ENCODE results near the gene BCOR. TPM values are rescaled to one million over a fixed set of nuclear protein-coding genes. Genes with fewer than 3 reads are reported as not detected.

Gene BCOR
- total and polyA plus RNA-seq, 2 donors (not counting 1 experiment from before 2014, with no cell fraction given): 3.0 to 5.8 TPM

GRCh38 chrX:40076750-40077575 lies 20.8 kb downstream of the BCOR start:
- Histone ChIP-seq H3K27ac (ENCODE audit: insufficient read depth, low read length) (no peak overlapping the region), H3K36me3 (ENCODE audit: control insufficient read depth, insufficient read depth, low read length) (peaks cover 1% of the 10 kb centered on the region), H4K20me1 (ENCODE audit: control insufficient read depth, extremely low read depth, insufficient read depth, low read length) (no peaks in the 10 kb centered on the region), H2AFZ (ENCODE audit: low read length) (no peak overlapping the region), H3K4me3 (replicated peaks in 1 of 4; ENCODE audit: control extremely low read depth in 1 of 4, insufficient read depth in 1 of 4, low read depth in 3 of 4, low read length in 4 of 4) (no peak overlapping the region), H3K4me1 (ENCODE audit: control insufficient read depth, extremely low read depth, insufficient read depth, low read length) (no peaks in the 10 kb centered on the region), H3K9ac (ENCODE audit: insufficient read depth, low read length) (no peak overlapping the region), H3K79me2 (ENCODE audit: control insufficient read depth, insufficient read depth, low read length) (no peaks in the 10 kb centered on the region), H3K4me2 (ENCODE audit: extremely low read depth, insufficient read depth, low read length) (no peak overlapping the region), H3K27me3 (ENCODE audit: control insufficient read depth, insufficient read depth, low read length) (no peaks in the 10 kb centered on the region), H3K9me3 (ENCODE audit: control insufficient read depth, insufficient read depth, low read depth, low read length) (no peaks in the 10 kb centered on the region)
- DNase-seq (ENCODE audit: low read depth in 2 of 2): peak in 1 of 2 donors; percentile 17
- TF ChIP-seq EZH2 (IDR thresholded peaks at IDR 0.05; ENCODE audit: low read length, missing control alignments): no peak
- TF ChIP-seq CTCF (conservative IDR thresholded peaks at IDR 0.05 in 1 of 2, IDR thresholded peaks at IDR 0.05 in 1 of 2; ENCODE audit: low read depth in 1 of 2, low read length in 2 of 2): no peak

- H4K20me1 ChIP-seq (ENCODE audit: control insufficient read depth, extremely low read depth, insufficient read depth, low read length): no peaks in the 10 kb centered on the region
- no peak overlapping the region for H3K27ac ChIP-seq (ENCODE audit: insufficient read depth, low read length)
- no peaks in the 10 kb centered on the region for H3K9me3 ChIP-seq (ENCODE audit: control insufficient read depth, insufficient read depth, low read depth, low read length)
- no peak for TF ChIP-seq EZH2 (IDR thresholded peaks at IDR 0.05; ENCODE audit: low read length, missing control alignments)
- no peak for TF ChIP-seq CTCF (conservative IDR thresholded peaks at IDR 0.05 in 1 of 2, IDR thresholded peaks at IDR 0.05 in 1 of 2; ENCODE audit: low read depth in 1 of 2, low read length in 2 of 2)
- H3K4me3 ChIP-seq (replicated peaks in 1 of 4; ENCODE audit: control extremely low read depth in 1 of 4, insufficient read depth in 1 of 4, low read depth in 3 of 4, low read length in 4 of 4): no peak overlapping the region
- no peak for DNase-seq (ENCODE audit: low read depth in 2 of 2)
- H3K4me1 ChIP-seq (ENCODE audit: control insufficient read depth, extremely low read depth, insufficient read depth, low read length): no peaks in the 10 kb centered on the region
- H2AFZ ChIP-seq (ENCODE audit: low read length): no peak overlapping the region
- peaks cover 1% of the 10 kb centered on the region for H3K36me3 ChIP-seq (ENCODE audit: control insufficient read depth, insufficient read depth, low read length)
- H3K27me3 ChIP-seq (ENCODE audit: control insufficient read depth, insufficient read depth, low read length): no peaks in the 10 kb centered on the region
- no peaks in the 10 kb centered on the region for H3K79me2 ChIP-seq (ENCODE audit: control insufficient read depth, insufficient read depth, low read length)
- no peak overlapping the region for H3K4me2 ChIP-seq (ENCODE audit: extremely low read depth, insufficient read depth, low read length)
- H3K9ac ChIP-seq (ENCODE audit: insufficient read depth, low read length): no peak overlapping the region
These were observed 22.8 kb downstream of the BCOR start for GRCh38 chrX:40074959-40075332.

GRCh38 chrX:40074080-40074958 lies 23.4 kb downstream of the BCOR start:
- no peaks in the 10 kb centered on the region for H3K27me3 ChIP-seq (ENCODE audit: control insufficient read depth, insufficient read depth, low read length)
- no peaks in the 10 kb centered on the region for H3K79me2 ChIP-seq (ENCODE audit: control insufficient read depth, insufficient read depth, low read length)
- no peaks in the 10 kb centered on the region for H3K9me3 ChIP-seq (ENCODE audit: control insufficient read depth, insufficient read depth, low read depth, low read length)
- H3K9ac ChIP-seq (ENCODE audit: insufficient read depth, low read length): no peak overlapping the region
- no peak overlapping the region for H3K4me2 ChIP-seq (ENCODE audit: extremely low read depth, insufficient read depth, low read length)
- H3K4me1 ChIP-seq (ENCODE audit: control insufficient read depth, extremely low read depth, insufficient read depth, low read length): no peaks in the 10 kb centered on the region
- H3K27ac ChIP-seq (ENCODE audit: insufficient read depth, low read length): no peak overlapping the region
- H2AFZ ChIP-seq (ENCODE audit: low read length): no peak overlapping the region
- no peaks in the 10 kb centered on the region for H4K20me1 ChIP-seq (ENCODE audit: control insufficient read depth, extremely low read depth, insufficient read depth, low read length)
- TF ChIP-seq EZH2 (IDR thresholded peaks at IDR 0.05; ENCODE audit: low read length, missing control alignments): no peak
- no peak for TF ChIP-seq CTCF (conservative IDR thresholded peaks at IDR 0.05 in 1 of 2, IDR thresholded peaks at IDR 0.05 in 1 of 2; ENCODE audit: low read depth in 1 of 2, low read length in 2 of 2)
- H3K4me3 ChIP-seq (replicated peaks in 1 of 4; ENCODE audit: control extremely low read depth in 1 of 4, insufficient read depth in 1 of 4, low read depth in 3 of 4, low read length in 4 of 4): no peak overlapping the region
- no peak for DNase-seq (ENCODE audit: low read depth in 2 of 2)
- H3K36me3 ChIP-seq (ENCODE audit: control insufficient read depth, insufficient read depth, low read length): peaks cover 1% of the 10 kb centered on the region

All from fibroblast of lung (primary cell).